Subcutaneous adipose tissue (tissue), 4 donors: ENCODE results near the gene EEF1AKMT1. TPM values are rescaled to one million over a fixed set of nuclear protein-coding genes. Genes with fewer than 3 reads are reported as not detected.

Experiments
- CTCF ChIP-seq: fragments of 450-650 bp; IDR thresholded peaks from one replicate; pipeline ENCODE4 v1.5.1; 2016; ENCODE audit warnings: low read depth, mild to moderate bottlenecking, control low read depth, antibody characterized with exemption, moderate library complexity
- total RNA-seq, 4 donors: library from RNA; depleted of rRNA; stranded (reverse); fragments of >200 nt; gene quantifications; one replicate each; pipeline ENCODE4 v1.1.0, GENCODE V29; 2016

EEF1AKMT1 gene
- total RNA-seq, 4 donors from 2014 or later: 8.1 to 26.9 (median 9.1) TPM

- TF ChIP-seq CTCF: no peak
Measured at GRCh38 chr13:20721454-20722357, 52.1 kb downstream of the EEF1AKMT1 start.

- no peak for TF ChIP-seq CTCF
Measured at GRCh38 chr13:20721058-20721453, 52.7 kb downstream of the EEF1AKMT1 start.

- no peak for TF ChIP-seq CTCF
Measured at GRCh38 chr13:20720499-20720898, 53.3 kb downstream of the EEF1AKMT1 start.

GRCh38 chr13:20719783-20720182, 54.0 kb downstream of the EEF1AKMT1 start:
- no peak for TF ChIP-seq CTCF

DNA sequence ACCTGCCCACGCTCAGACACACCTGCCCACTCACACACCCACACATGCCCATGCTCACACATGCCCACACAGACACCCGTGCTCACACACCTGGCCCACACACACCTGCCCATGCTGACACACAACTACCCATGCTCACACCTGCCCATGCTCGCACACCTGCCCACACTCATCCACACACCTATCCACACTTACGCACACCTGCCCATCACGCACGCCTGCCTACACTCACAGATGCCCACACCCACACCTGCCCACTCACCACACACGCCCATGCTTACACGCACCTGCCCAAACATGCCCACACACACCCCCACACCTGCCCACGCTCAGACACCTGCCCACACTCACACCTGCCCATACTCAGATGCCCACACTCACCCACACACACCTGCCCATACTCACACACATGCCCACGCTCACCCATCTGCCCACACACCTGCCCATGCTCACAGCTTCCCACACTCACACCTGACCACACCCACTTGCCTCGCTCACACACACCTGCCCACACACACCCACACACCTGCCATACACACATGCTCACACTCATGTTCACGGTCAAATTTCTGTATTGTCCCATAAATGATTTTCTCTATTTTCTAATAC, 54.7 kb downstream of the EEF1AKMT1 start:
- TF ChIP-seq CTCF: no peak

GRCh38 chr13:20717581-20718542, 55.9 kb downstream of the EEF1AKMT1 start:
- no peak for TF ChIP-seq CTCF
